HG02610 (cell line): ENCODE measurements around the gene FTL.

Experiments
- ATAC-seq: cut with Tn5 transposase; IDR thresholded peaks from one replicate; pipeline ENCODE4 v1.9.1; 2021; ENCODE audit warnings: mild to moderate bottlenecking, moderate library complexity; ENCODE audit not compliant: unreplicated experiment

FTL gene

DNA sequence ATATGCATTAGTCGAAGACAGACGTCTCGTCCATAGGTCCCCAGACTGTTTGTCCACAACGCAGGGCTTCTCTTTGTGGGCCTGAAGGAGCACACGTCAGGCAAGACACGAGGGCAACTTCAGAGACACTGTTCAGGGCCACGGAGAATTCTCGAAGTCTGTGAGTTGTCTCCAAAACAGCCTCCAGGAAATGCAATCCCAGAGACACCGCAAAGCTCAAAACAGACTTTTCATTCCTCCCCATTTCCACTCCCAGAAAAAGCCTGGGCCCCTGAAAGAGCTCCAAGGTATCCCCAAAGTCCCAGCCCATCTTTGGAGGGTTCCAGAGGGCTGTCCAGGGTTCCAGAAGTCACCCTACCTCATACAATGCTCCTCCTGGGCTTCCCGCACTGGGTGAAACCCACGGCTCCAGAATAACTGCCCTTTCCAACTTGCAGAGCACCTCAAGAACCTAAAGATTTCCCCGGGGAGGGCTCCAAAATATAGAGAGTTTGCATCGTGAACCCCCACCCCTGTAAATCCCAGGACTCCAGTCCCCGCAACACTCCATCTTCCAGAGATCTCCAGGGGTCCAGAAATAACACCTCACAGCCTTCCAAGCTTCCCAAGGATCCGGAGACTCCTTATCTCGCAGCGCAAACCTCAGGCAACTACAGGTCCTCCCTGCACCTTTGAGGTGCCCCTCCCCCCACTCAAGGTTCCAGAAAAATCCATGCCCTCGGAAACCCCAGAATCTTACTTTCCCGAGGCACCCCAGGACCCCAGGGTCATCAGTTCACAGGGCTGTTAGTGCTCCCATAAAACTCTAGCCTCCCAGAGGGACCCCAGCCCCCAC, 687 bp upstream of the FTL start:
- no peak for ATAC-seq

DNA sequence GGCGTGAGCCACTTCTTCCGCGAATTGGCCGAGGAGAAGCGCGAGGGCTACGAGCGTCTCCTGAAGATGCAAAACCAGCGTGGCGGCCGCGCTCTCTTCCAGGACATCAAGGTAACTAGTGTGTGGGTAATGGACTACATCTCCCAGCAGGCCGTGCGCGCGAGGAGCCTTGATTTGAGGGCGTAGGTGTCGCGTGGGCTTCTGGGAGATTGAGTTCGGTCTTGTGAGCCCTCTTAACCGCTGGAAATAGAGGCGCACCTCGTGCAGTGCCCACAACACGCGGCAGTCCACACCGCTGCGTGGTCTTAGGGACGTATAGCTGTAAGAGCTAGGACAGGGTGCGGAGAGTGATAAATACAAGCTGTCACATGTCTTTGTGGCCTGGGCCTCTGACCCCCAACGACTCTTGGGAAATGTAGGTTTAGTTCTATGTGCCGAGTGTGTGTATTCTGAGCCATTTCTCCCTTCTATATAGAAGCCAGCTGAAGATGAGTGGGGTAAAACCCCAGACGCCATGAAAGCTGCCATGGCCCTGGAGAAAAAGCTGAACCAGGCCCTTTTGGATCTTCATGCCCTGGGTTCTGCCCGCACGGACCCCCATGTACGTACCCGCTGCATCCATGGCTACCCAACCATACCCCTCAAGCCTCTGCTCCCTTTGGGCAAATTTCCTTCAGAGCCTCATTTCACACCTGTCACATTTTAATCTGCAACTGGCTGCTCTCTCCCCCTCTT, 864 bp downstream of the FTL start:
- ATAC-seq = peak; percentile 23

DNA sequence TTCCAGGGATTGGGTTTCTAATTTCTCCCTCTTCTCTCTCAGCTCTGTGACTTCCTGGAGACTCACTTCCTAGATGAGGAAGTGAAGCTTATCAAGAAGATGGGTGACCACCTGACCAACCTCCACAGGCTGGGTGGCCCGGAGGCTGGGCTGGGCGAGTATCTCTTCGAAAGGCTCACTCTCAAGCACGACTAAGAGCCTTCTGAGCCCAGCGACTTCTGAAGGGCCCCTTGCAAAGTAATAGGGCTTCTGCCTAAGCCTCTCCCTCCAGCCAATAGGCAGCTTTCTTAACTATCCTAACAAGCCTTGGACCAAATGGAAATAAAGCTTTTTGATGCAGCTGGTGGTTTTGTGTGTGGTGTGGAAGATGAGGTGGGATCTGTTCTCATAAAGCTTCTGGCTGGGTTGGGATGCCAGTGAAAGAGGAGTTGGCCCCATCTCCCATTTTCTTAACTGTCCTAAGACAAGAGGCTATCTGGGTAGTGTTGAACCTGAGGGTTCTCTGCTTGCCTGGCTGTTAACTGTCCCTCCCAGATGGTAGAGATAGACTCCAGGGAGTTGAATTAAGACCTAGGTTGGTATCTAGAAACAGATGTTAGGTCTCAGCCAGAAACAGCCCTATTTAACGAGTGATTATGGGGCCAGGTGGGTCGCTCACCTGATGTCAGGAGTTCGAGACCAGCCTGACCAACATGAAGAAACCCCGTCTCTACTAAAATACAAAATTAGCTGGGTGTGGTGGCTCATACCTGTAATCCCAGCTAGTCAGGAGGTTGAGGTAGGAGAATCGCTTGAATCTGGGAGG, 1.6 kb downstream of the FTL start:
- ATAC-seq = no peak

DNA sequence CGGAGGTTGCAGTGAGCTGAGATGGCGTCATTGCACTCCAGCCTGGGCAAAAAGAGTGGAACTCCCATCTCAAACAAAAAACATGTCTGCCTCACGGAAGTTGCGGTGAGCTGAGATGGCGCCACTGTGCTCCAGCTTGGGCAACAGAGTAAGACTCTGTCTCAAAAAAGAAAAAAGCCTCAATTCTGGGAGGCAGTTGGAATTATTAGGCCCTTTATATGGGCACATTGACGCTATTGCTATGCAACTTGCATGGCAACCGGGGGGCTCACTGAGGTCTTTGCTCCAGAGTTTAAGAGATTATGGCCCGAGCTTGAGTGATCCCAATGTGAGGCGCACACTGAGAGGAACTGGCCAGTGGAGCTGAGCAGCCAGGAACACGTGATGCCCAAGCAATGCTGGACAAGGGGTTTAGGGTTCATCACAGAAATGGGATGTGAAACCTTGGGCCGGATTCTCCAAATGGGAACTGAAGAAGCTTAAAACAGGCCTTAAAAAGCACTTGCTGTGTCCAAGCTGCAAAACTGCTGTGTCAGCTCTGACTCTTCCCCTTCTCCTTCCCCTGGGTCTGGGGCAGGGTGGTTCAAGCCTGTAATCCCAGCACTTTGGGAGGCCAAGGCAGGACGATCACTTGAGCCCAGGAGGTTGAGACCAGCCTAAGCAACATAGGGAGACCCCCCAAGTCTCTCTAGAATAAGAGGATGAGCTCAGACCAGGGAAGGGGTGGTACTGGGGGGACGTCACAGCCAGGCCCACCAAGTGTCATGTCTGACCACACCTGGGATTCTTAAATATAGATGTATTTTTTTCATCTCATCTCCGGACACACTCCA, 2.5 kb downstream of the FTL start:
- ATAC-seq = no peak

DNA sequence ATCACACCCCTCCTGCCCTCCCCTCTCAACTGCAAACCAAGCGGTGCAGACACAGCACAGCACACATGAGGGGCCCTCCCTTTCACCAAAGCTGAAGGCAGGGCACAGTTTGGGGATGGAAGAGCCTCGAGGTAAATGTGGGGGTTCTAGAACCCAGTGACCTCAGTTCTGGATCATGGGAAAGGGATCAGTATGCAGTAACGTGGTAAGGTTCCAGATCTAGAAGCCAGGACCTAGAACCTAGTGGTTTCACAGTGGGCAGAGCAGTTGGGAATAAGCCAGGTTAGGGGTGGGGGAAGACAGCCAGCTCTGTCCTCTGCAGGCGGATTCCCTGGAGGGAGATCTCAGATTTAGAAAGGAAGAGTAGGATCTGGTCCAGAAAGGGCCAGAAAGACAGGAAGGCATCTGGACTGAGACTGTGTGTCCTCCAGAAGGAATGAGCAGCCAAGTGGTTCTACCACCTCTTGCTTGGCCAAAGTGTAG, 3.1 kb downstream of the FTL start:
- no peak for ATAC-seq

DNA sequence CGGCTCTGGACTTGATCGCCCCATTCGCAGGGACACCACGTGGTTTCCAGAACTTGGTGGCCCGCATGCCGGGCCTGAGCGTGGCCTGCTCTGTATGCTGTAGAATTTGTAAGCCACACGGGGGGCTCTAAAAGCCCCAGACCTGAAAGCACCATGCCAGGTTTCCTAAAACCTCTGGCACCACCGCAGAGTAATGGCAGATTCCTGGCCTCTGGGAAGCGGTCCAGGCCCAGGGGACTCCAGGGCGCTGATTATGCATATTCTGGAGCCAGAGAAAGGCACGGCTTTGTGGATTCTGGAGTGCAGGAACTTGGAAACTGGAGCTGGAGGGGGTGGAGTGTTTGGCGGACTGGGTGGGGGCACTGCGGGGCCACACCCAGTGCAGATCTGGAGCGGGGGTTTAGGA, 3.7 kb downstream of the FTL start:
- no peak for ATAC-seq

DNA sequence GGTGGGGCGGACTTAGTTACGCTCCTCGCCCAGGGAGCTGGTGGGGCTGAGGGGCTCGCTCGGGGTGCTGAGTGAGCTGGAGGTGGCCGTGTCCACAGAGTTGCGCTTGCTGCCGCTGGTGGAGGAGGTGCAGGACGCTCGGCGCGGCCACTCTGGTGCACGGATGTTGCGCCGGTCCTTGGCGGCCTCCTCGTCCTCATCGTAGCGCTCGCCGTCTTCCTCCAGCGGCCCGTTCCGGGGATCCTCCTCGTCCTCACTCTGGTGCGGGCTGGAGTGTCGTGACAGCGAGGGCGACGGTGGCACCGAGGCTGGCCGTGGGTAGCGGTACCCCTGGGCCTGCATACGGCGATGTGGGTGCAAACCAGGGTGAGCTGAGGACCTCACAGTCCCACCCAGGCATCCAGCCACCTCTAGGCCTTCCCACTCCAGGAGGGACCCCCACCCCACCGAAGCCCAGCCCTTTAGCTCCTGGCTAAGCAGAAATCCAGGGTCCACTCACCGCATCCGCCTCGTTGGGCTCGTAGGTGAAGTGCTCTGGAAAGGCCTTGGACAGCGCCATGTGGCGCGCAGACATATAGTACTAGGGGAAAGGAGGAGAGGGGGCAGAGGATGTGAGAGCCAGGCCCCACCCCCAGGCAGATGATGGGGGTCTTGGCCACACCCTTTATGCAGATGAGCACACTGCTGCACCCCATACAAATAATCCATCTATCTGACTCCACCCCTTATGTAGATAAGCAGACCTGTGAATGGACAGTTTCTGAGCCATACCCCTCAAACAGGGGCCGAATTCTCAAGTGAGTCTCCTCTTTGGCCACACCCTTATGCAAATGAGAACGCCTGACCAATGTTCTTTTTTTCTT, 4.4 kb downstream of the FTL start:
- no peak for ATAC-seq

DNA sequence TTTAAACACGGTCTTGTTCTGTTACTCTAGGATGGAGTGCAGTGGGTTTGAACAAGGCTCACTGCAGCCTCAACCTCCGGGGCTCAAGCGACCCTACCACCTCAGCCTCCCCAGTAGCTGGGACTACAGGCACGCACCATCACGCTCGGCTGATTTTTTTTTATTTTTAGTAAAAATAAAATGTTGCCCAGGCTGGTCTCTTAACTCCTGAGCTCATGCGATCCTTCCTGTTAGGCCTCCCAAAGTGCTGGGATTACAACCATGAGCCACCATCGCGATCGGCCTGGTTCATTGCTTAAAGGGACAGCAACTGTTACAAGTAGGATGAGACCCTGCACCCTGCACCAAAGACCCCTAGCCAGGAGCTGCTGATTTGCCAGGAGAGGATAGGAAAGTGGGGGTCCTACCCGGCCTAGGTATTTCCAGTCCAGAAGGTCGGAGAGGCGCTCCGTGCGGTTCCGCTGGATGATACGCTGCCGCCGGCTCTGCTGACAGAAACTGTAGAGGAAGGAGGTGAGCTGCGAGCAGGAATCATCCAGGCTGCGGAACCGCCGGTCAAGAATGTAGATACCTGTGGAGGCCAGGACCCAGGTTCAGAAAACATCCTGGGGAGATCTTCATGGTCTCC, 5.1 kb downstream of the FTL start:
- ATAC-seq = no peak

DNA sequence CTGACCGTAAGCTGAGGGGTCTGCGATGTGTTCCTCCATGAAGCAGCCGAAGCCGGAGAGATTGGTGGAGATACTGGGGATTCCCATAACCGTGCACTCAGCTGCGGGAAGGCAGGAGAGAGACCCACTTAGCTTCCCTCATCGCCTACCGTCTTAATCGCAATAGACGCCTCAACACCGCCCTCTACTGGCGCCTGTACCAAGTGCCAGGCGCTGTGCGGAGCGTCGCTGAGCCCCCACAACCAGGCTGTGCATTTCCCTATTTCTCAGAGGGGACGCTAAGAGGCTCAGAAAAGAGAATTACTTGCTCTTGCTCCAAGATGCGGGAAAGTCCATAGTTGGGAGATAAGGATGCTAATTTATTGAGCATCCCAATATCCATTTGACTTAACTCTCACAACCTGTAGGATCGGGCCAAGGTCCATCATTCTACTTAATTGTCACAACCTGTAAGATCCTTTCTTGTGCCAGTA, 5.8 kb downstream of the FTL start:
- ATAC-seq = peak; percentile 48

DNA sequence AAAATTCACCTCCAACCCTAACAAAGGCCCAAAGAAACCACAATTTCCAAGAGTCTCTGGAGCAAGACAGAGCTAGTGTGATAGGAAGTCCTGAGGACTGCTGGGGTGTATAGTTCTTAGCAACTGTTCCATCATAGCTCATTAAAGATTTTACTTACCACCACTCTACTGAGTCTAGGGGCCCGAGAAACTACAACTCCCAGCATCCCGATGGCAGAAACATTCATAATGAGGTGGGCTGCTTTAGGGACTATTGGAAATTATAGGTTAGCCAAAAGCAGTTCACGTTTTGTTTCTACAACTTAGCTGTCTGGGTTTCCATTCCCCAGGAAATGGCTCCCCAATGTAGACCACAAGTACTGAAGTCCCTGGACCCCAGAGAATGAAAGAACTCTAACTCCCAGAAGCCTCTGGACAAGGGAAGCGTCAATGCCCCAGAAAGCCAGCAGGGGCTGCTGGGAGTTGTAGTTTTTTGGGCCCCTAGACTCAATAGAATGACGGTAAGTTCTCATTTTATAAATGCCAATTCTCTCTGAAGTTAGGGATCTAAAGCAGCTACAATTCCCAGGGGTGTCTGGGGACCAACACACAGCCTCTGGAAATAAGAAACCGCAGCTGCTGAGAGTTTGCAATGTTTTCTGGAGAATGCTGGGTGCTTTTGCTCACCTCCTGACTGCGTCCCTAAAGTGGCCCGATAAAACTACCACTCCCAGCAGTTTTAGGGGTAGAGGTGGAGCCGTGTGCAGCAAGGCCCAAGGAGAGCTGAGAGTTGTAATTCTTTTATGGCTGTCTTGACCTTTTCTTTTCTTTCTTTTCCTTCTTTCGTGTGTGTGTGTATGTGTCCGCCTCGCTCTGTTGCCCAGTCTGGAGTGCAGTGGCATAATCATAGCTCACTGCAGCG, 11.1 kb downstream of the FTL start:
- no peak for ATAC-seq

DNA sequence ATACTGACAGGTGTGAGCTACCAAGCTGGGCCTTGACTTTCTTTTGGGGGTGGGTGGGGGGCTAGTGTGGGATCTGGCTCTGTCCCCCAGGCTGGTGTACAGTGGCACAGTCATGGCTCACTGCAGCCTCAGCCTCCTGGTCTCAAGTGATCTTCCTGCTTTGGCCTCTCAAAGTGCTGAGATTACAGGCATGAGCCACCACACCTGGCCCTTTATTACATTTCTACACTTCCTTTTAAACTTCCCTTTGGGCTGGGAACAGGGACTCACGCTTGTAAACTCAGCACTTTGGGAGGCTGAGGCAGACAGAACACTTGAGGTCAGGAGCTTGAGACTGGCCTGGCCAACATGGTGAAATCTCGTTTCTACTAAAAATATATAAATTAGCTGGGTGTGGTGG, 12.0 kb downstream of the FTL start:
- no peak for ATAC-seq

DNA sequence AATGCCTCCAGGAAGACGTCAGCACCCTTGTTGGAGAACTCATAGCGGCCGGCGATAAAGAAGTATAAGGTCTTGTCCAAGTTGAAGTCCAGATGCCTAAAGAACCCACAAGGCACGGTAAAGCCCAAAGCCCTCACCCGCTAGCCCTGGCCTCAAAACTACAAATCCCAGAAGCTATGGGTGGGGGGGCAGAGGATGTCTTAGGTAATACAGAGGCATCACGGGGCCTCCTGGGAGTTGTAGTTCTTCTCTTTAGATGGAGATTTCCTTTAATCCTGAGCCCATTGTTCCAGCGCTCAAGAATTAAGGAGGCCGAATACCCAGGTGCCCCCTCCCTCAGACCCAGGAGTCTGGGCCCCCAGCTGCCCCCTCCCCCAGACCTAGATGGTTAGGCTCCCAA, 17.2 kb downstream of the FTL start:
- no peak for ATAC-seq

DNA sequence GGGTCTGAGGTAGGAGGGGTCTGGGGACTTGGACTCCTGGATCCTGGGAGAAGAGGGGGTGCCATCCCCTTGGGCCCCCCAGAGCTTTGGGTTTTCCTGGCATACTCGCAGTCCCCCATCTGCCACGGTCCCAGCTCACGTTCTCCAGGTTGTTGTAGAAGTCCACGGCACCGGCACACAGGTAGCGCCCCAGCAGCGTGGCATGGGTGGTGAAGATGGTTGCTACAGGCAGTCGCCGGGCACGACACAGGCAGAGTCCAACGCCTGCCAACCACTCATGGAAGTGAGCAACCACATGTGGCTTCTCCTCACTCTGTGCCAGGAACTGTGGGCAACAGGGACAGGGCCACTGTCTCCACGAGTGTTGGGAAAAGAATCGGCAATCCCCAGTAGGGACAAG, 20.6 kb downstream of the FTL start:
- ATAC-seq = no peak

DNA sequence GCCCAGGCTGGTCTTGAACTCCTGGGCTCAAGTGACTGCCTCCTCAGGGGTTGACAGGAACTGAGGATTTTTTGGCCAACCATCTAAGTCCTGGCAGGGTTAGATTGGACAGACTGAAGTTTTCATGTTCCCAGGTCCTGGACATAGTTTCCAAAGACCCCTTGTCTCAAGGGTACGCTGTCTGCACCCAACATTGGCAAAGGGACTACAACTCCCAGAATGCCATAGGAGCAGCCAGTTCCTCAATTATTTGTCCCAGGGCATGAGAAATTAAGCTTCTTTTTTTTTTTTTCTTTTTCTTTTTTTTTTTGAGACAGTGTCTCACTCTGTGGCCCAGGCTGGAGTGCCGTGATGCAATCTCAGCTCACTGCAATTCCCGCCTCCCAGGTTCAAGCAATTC, 21.1 kb downstream of the FTL start:
- ATAC-seq = no peak

DNA sequence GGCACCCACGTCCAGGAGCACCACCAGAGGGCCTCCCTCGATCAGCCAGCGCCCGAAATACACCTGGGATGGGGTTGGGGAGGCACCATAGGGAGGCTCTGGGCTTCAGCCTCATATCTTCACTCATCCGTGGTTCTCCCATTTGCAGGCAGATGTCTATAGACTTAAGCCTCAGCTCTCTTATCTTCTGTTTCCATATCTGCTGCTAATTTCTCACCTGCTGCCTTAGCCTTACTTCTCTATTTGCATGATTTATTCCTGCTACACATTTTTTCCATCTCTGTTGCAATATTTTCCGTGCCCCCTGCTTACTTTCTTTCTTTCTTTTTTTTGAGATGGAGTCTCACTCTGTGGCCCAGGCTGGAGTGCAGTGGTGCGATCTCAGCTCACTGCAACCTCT, 22.2 kb downstream of the FTL start:
- no peak for ATAC-seq

DNA sequence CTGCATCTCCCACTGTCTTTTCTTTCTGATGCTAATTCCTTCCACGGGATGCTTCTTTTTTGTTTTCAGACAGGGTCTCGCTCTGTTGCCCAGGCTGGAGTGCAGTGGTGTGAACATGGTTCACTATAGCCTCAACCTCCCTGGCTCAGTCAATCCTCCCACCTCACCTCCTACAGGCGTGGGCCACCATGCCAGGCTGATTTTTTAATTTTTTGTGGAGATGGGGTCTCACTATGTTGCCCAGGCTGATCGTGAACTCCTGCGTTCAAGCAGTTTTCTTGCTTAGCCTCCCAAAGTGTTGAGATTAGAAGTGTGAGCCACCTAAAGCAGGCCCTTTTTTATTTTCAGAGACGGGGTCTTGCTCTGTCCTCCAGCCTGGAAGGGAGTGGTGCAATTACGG, 23.2 kb downstream of the FTL start:
- ATAC-seq = no peak

DNA sequence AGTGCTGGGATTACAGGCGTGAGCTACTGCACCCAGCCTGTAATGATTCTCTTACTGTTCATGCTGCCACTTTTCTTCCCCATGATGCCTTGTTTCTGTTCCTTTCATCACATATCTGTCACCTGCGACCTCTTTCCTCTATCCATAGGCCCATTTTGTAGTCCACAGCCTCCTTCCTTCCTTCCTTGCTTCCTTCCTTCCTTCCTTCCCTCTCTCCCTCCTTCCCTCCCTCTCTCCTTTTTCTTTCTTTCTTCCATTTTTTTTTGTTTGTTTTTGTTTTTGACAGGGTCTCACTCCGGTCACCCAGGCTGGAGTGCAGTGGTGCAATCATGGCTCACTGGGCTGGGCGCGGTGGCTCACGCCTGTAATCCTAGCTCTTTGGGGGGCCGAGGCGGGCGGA, 23.8 kb downstream of the FTL start:
- ATAC-seq = no peak

DNA sequence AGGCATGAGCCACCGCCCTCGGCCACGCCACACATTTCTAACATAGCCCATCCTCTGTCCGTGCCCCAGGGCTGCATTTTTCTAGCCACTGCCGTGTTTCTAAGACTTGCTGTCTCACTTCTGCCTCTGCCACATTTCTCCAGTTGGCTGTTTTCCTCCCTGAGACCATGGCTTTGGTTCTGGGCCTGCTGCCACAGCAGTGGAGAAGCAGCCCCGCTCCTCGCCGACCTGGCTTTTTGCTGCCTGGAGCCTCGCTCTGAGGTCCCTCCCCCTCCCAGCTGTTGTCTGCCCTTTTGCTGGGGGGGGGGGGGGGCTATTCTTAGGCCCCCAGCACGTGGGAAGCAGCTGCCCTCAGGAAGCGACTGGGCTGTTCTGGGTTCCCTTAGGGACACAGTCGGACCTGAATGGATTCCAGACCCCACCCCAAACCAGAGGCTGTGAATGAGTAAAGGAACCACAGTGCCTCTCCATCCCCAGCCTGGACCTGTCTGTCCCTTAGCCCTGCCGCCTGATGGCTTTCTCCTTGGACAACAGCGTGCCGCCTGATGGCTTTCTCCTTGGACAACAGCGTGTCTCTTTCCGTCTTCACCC, 24.7 kb downstream of the FTL start:
- ATAC-seq = no peak
